WTC11 (cell line): ENCODE results near the gene TNN.

Source experiments
- CTCF ChIP-seq: fragments of 200-600 bp; IDR thresholded peaks from 2 replicates; pipeline ENCODE4 v1.8.0; 2022; ENCODE audit warnings: antibody characterized with exemption
- NR2C2 ChIP-seq: sonication (generic); formaldehyde crosslinking; IDR thresholded peaks from 2 replicates; pipeline ENCODE4 v1.8.0; 2022; ENCODE audit warnings: mild to moderate bottlenecking, missing genetic modification reagents

GRCh38 chr1:175078629-175079028, 11.0 kb downstream of the TNN start:
- TF ChIP-seq NR2C2 (CRISPR knock-in tag): no peak
- TF ChIP-seq CTCF: no peak
